OCI-LY7 (cell line): Measurements from ENCODE around the gene NHLRC4. TPM values are rescaled to one million over a fixed set of nuclear protein-coding genes. Genes with fewer than 3 reads are reported as not detected.

ENCODE experiments used
- BruUV-seq: library from RNA; stranded (reverse); fragments of 400-500 nt; replicated peaks from 2 replicates; lab custom pipeline; 2021; lab: Mats Ljungman, UMichigan
- CTCF ChIA-PET: fragments of 300-600 bp; sonication (Branson Sonifier 250); formaldehyde crosslinking; loops from one replicate; lab custom pipeline; 2022; ENCODE audit warnings: antibody characterized with exemption; ENCODE audit not compliant: unreplicated experiment; lab: Charles Lee
- POLR2A ChIA-PET: fragments of 300-600 bp; sonication (Branson Sonifier 250); formaldehyde crosslinking; loops from one replicate; lab custom pipeline; 2022; ENCODE audit warnings: antibody characterized with exemption; lab: Charles Lee
- DNase-seq: peaks from one replicate; pipeline ENCODE4 v3.0.0-alpha.2; 2015; ENCODE audit warnings: low spot score
- H2AFZ ChIP-seq: fragments of 200-600 bp; sonication (generic), shearing (Covaris generic); 2 replicates; pipeline ENCODE4 v1.6.1; 2014; ENCODE audit warnings: mild to moderate bottlenecking, antibody characterized with exemption, low read length, moderate library complexity
- H3K27ac ChIP-seq: fragments of 200-600 bp; sonication (generic); 2 replicates; pipeline ENCODE4 v1.5.1; 2014; ENCODE audit warnings: mixed run types, low read depth, mild to moderate bottlenecking, moderate library complexity, low read length, inconsistent platforms; ENCODE audit not compliant: poor library complexity, severe bottlenecking
- H3K36me3 ChIP-seq: fragments of 200-600 bp; sonication (generic); 2 replicates; pipeline ENCODE4 v1.6.1; 2014; ENCODE audit warnings: mild to moderate bottlenecking, antibody characterized with exemption, low read length, moderate library complexity, mixed read lengths; ENCODE audit not compliant: insufficient read depth
- H3K4me1 ChIP-seq: fragments of 200-600 bp; sonication (generic); 2 replicates; pipeline ENCODE4 v1.5.1; 2014; ENCODE audit warnings: mild to moderate bottlenecking, low read length; ENCODE audit not compliant: insufficient read depth, poor library complexity, severe bottlenecking
- H3K4me2 ChIP-seq: fragments of 200-600 bp; sonication (generic); 2 replicates; pipeline ENCODE4 v1.6.1; 2014; ENCODE audit warnings: mild to moderate bottlenecking, low read length
- H3K4me3 ChIP-seq: fragments of 200-600 bp; sonication (generic); 2 replicates; pipeline ENCODE4 v1.5.1; 2014; ENCODE audit warnings: mild to moderate bottlenecking, low read depth, low read length; ENCODE audit not compliant: poor library complexity, severe bottlenecking
- H3K79me2 ChIP-seq: fragments of 200-600 bp; sonication (generic); 2 replicates; pipeline ENCODE4 v1.6.1; 2016; ENCODE audit warnings: low read depth, mild to moderate bottlenecking, low read length, moderate library complexity, mixed read lengths; ENCODE audit not compliant: insufficient read depth
- H3K9me2 ChIP-seq: fragments of 200-600 bp; sonication (generic); 2 replicates; pipeline ENCODE4 v1.6.1; 2016; ENCODE audit warnings: mild to moderate bottlenecking, low read length, mixed read lengths; ENCODE audit not compliant: insufficient read depth
- H3K9me3 ChIP-seq: fragments of 200-600 bp; sonication (generic); 2 replicates; pipeline ENCODE4 v1.6.1; 2014; ENCODE audit warnings: mild to moderate bottlenecking, mixed run types, low read length, mixed read lengths
- H4K20me1 ChIP-seq: fragments of 200-600 bp; sonication (generic); 2 replicates; pipeline ENCODE4 v1.6.1; 2014; ENCODE audit warnings: mild to moderate bottlenecking, antibody characterized with exemption, low read length, moderate library complexity, mixed read lengths; ENCODE audit not compliant: insufficient read depth
- EZH2phosphoT487 ChIP-seq: fragments of 200-600 bp; sonication (generic); IDR thresholded peaks from 2 replicates; pipeline ENCODE4 v1.6.1; 2018; ENCODE audit warnings: low read depth, borderline replicate concordance, mild to moderate bottlenecking, mixed run types, antibody characterized with exemption, low read length, moderate library complexity, mixed read lengths
- intact Hi-C: fragments of 100-400 bp; cut with micrococcal nuclease; formaldehyde crosslinking; loops from one replicate; pipeline ENCODE4 v1.10.0; 2022; ENCODE audit not compliant: unreplicated experiment
- total RNA-seq, 2 experiments: library from RNA; depleted of rRNA in 1 of 2; stranded (reverse); fragments of >200 nt in 1 of 2; shearing (Covaris generic) in 1 of 2; gene quantifications; 2 replicates each; pipeline ENCODE4 v1.2.3, GENCODE V29; 2014 to 2022
- TF ChIP-seq, protein P1 (sequence below): fragments of 200-600 bp; sonication (generic); conservative IDR thresholded peaks from 2 replicates; pipeline ENCODE4 v1.5.1; 2014; ENCODE audit warnings: mild to moderate bottlenecking, antibody characterized with exemption, low read length, moderate library complexity, mixed read lengths

Gene NHLRC4
- total RNA-seq, 2 experiments from 2014 or later: 2.5 to 3.7 TPM

DNA sequence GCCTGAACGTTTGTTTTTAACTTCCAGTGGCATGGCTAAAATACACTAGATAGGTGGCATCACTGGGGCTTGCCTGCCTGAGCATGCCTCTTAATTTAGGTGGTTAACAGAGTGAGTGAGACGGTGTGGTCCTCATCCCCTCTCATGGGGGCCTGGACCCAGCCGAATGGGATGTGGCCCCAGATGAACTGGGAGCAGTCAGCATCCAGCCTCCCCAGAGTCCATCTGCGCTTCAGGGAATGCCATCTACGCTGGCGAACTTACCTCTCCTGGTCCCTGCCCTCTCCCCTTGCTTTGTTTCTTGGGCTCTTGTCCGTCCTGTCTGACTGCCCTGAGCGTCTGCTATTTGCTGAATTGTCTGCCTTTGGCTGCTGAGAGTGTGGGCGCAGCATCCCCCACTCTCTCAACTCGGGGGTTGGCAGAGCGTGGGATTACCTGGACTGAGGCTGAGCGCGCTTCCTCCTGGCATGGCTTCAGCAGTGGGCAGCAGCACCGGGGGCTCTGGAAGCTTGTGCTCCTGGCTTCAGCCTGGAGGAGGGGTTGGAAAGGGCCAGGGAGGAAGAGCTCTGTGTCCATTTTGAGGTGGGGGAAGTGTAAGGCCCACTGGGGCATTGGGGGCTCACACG, 25.2 kb downstream of the NHLRC4 start:
- ChIA-PET CTCF (no interaction called here), POLR2A (no interaction called here)
- H3K4me2 ChIP-seq: no peak overlapping the region
- no peak for TF ChIP-seq EZH2phosphoT487
- TF ChIP-seq, protein P1, sequence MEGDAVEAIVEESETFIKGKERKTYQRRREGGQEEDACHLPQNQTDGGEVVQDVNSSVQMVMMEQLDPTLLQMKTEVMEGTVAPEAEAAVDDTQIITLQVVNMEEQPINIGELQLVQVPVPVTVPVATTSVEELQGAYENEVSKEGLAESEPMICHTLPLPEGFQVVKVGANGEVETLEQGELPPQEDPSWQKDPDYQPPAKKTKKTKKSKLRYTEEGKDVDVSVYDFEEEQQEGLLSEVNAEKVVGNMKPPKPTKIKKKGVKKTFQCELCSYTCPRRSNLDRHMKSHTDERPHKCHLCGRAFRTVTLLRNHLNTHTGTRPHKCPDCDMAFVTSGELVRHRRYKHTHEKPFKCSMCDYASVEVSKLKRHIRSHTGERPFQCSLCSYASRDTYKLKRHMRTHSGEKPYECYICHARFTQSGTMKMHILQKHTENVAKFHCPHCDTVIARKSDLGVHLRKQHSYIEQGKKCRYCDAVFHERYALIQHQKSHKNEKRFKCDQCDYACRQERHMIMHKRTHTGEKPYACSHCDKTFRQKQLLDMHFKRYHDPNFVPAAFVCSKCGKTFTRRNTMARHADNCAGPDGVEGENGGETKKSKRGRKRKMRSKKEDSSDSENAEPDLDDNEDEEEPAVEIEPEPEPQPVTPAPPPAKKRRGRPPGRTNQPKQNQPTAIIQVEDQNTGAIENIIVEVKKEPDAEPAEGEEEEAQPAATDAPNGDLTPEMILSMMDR: no peak
- peaks cover 25% of the 10 kb centered on the region for H3K4me1 ChIP-seq
- no peak overlapping the region for H2AFZ ChIP-seq
- H4K20me1 ChIP-seq: no peaks in the 10 kb centered on the region
- H3K79me2 ChIP-seq: peaks cover 20% of the 10 kb centered on the region; the same call in 1 of the 2 replicates
- no peaks in the 10 kb centered on the region for H3K9me3 ChIP-seq
- no peak for DNase-seq
- H3K36me3 ChIP-seq: peaks cover 4% of the 10 kb centered on the region; the same call in 1 of the 2 replicates
- H3K4me3 ChIP-seq: no peak overlapping the region
- H3K9me2 ChIP-seq: no peaks in the 10 kb centered on the region
- intact Hi-C loops: no loop called here
- no peak overlapping the region for H3K27ac ChIP-seq
- BruUV-seq: no TSS peak

DNA sequence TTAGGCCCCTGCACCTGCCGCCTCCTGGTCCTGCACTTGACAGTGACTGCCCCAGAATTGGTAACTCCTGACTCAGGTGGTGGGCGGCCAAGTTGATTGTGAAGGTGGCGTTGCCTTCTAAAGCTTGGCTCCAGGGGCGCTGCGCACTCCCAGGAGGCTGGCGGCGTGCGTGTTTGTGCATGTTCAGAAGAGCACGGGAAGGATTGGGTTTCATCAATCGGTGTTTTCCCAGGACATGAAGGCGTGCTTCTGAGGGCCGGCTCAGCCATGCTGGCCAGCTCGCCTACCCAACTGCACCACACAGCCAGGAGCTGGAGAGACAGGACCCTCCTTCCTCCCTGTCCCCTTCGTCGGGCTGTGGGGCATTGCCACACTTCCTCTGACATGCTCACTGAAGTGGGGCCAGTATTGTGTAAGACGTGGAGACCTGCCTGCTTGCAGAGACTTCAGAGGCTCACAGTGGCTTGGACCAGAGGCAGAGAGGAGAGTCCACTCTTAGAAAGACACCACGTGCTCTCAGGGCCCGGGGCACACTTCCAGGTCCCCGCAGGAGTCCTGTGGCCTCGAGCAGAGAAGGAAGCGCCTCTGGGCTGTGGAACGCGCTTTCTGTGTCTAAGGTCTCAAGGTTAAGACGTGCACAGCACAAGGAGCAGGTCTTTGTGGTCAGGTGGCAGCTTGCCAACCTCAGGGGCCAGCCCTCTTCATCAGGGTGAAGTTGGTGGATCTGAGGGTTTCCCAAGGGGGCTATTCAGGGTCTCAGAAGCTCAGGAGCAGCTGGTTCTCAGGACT, 25.9 kb downstream of the NHLRC4 start:
- no peaks in the 10 kb centered on the region for H3K9me3 ChIP-seq
- H4K20me1 ChIP-seq: no peaks in the 10 kb centered on the region
- ChIA-PET POLR2A (interaction anchor here (0.5 to 1.2 kb wide), 2 partner anchors 9 to 44 kb away, joined by 3 read pairs; partner anchors contain the start of gene METTL26), CTCF (interaction anchor here (0.6 kb wide), 1 partner anchor 212 kb away, joined by 3 read pairs; no protein-coding TSS in a partner anchor)
- DNase-seq: no peak
- intact Hi-C loops: no loop called here
- no peak overlapping the region for H3K27ac ChIP-seq
- TF ChIP-seq EZH2phosphoT487: no peak
- TF ChIP-seq, protein P1: no peak
- no peaks in the 10 kb centered on the region for H3K36me3 ChIP-seq
- H2AFZ ChIP-seq: no peak overlapping the region
- BruUV-seq: no TSS peak
- H3K4me3 ChIP-seq: no peak overlapping the region
- no peak overlapping the region for H3K4me2 ChIP-seq
- H3K79me2 ChIP-seq: peaks cover 14% of the 10 kb centered on the region; the same call in 1 of the 2 replicates
- no peaks in the 10 kb centered on the region for H3K9me2 ChIP-seq
- peaks cover 18% of the 10 kb centered on the region for H3K4me1 ChIP-seq
